HG02610 (cell line): ENCODE measurements around the gene CCDC51.

ENCODE experiments used
- ATAC-seq: cut with Tn5 transposase; IDR thresholded peaks from one replicate; pipeline ENCODE4 v1.9.1; 2021; ENCODE audit warnings: mild to moderate bottlenecking, moderate library complexity; ENCODE audit not compliant: unreplicated experiment

Gene CCDC51

DNA sequence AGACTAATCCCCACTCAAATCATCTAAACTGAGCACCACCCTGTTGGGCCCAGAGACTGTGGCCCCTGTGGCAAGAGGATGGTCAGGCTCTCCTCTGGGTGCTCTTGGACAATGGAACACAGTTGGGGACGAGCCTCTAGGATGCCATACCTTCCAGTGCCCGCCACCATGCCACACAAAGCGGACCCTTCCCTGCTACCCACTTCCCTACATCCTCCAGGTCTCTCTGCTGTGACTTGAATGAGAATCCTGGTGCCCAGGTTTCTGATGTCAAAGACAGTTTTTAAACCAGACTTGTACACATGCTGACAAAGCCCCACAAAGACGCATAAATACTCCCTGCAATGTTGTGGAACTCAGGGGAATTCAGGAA is 4.7 kb downstream of the CCDC51 start:
- no peak for ATAC-seq

- ATAC-seq, result no peak
Measured at GRCh38 chr3:48434591-48435222, 5.2 kb downstream of the CCDC51 start.

- ATAC-seq, result no peak
Measured at GRCh38 chr3:48433472-48434118, 6.3 kb downstream of the CCDC51 start.

GRCh38 chr3:48432411-48433371 is 7.2 kb downstream of the CCDC51 start:
- no peak for ATAC-seq

- ATAC-seq, result no peak
Measured at GRCh38 chr3:48431224-48432029, 8.5 kb downstream of the CCDC51 start.

GRCh38 chr3:48430708-48431101 is 9.2 kb downstream of the CCDC51 start:
- ATAC-seq, result no peak

GRCh38 chr3:48429960-48430707 is 9.8 kb downstream of the CCDC51 start, which contains the start of gene PLXNB1:
PLXNB1 (minus strand) TSS chr3:48430086; CDS start chr3:48424611, 5,475 bp downstream.
- ATAC-seq, result no peak

- ATAC-seq, result peak; percentile 43
Measured at GRCh38 chr3:48429317-48429959, 10.5 kb downstream of the CCDC51 start.

GRCh38 chr3:48428572-48429316 is 11.2 kb downstream of the CCDC51 start:
- ATAC-seq, result peak; percentile 22

- ATAC-seq, result no peak
Measured at GRCh38 chr3:48428088-48428571, 11.8 kb downstream of the CCDC51 start.

GRCh38 chr3:48427630-48427962 is 12.3 kb downstream of the CCDC51 start:
- ATAC-seq, result no peak

DNA sequence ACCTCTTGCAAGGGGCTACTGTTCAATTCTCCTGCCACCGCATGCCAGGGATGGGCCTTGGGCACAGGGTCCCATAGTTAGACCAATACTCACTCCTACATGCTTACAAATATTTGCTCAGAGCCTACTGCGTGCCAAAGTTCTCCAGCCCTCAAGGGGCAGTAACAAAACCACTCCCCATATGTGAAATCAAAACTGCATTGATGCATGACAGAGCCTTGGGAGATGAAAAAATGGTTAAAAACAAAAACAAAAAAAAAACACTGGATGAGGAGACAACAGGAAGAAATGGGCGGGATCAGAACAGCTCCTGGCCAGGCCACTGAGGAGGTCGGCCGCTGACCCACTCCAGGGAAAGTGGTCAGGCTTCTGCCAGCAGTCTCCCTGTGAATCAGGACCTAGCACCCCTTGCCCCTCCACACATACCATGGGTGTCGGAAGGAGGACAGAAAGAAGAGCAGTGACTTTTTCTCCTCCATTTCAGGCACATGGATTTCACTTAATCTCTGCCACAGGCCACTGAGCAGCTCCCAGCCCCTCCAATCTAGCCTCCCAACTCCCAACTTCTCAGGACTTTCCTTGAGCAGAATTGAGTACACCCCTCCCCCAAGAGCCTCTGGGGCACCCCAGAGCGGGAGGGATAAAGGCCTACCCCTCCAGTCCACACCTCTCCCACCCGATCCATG is 12.8 kb downstream of the CCDC51 start:
- ATAC-seq, result no peak

DNA sequence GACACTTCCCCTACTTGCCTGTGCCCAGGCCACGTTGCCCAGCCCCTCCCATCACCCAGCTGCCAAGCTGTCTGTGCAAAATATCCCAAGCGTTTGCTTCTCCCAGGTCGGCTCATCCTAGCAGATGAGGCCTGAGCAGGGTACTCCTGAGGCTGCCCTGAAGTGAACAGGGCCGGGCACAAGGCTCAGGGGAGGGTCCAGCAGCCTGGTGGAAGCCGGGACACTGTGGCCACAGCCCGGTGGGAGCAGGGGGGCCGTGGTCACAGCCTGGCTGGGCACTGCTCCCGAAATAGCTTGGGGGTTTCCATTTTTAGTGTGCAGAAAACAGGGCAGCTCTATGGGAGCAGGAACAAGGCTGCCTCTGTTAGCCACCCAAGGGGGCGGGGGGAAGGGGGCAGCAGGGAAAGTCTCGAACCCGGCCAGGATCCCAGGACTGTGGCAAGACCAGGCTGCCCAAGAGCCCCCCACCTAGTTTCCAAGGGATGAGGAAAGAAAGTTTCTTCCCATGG is 13.5 kb downstream of the CCDC51 start:
- no peak for ATAC-seq

- no peak for ATAC-seq
Measured at GRCh38 chr3:48425281-48425812, 14.6 kb downstream of the CCDC51 start.

DNA sequence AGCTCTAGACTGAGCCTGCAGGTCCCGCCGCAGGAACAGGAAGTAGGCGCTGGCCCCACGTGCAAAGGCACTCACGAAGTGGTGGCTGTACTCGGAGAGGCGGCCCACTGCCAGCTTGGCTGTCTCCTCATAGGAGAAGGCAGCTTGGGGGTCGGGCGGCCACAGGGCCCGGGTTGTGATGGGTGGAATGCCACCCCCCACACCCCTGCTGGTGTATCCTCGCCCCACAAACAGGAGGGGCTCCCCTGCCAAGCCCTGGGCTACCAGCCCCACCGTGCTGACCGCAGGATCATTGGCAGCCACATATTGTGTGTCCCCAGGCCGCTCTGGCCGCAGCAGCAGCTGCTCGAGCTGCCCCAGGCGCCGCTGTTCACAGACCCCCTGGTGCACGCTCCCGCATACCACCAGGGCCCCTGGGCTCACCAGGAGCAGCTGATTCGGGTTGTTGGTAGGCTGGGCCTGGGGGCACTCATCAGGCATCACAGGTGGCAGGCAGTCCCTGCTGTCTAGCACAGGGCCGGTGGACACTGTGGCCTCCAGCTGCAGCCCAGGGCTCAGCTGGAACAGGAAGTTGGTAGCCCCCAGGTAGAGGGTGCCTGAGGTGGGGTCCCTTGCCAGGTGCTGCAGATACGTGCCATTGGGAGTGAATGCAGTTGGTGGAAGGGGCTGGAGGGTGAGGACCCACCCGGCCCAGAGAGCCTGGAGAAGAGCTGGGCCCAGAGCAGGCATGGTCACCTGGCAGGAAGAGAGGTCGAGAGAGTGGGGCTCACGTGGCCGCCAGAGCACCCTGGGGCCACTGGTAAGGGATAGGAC is 15.8 kb downstream of the CCDC51 start:
- ATAC-seq, result no peak

DNA sequence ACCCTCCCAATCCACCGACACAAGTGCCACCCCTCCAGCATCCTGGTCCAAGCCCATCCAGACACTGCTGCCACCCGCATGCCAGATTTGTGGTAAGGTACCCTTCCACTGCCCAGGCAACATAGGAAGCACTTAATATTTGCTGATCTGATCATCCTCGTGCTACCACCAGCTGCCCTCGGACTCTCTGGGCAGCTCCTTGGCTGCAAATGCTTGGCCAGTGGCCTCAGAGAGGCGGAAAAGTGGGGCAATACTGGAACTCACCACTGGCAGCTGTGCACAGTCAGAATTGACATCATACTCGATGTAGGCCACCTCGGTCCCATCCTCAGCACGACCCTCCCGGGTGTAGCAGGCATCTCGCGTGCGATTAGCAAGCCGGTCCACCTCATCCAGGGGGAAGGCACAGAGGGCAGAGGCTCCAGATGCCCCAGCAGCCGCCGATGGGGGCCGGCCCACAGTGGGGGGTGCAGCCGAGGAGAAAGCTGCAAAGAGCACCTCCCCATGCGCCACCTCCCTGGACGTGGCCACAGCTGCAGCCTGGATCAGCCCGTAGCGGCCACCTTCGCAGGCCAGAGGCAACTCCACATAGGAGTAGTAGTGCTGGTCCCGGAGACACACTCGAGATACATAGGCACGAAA is 16.6 kb downstream of the CCDC51 start:
- no peak for ATAC-seq
